Hair follicle dermal papilla cell (primary cell): ENCODE data around the gene THUMPD3. TPM values are rescaled to one million over a fixed set of nuclear protein-coding genes. Genes with fewer than 3 reads are reported as not detected.

Experiments used
- total RNA-seq: library from RNA; depleted of rRNA; stranded (reverse); fragments of >200 nt; gene quantifications from 2 replicates; pipeline ENCODE4 v1.2.3, GENCODE V29; 2012

THUMPD3 gene, protein sequence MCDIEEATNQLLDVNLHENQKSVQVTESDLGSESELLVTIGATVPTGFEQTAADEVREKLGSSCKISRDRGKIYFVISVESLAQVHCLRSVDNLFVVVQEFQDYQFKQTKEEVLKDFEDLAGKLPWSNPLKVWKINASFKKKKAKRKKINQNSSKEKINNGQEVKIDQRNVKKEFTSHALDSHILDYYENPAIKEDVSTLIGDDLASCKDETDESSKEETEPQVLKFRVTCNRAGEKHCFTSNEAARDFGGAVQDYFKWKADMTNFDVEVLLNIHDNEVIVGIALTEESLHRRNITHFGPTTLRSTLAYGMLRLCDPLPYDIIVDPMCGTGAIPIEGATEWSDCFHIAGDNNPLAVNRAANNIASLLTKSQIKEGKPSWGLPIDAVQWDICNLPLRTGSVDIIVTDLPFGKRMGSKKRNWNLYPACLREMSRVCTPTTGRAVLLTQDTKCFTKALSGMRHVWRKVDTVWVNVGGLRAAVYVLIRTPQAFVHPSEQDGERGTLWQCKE
- total RNA-seq, result 35.7 and 37.2 TPM in 2 replicates

DNA sequence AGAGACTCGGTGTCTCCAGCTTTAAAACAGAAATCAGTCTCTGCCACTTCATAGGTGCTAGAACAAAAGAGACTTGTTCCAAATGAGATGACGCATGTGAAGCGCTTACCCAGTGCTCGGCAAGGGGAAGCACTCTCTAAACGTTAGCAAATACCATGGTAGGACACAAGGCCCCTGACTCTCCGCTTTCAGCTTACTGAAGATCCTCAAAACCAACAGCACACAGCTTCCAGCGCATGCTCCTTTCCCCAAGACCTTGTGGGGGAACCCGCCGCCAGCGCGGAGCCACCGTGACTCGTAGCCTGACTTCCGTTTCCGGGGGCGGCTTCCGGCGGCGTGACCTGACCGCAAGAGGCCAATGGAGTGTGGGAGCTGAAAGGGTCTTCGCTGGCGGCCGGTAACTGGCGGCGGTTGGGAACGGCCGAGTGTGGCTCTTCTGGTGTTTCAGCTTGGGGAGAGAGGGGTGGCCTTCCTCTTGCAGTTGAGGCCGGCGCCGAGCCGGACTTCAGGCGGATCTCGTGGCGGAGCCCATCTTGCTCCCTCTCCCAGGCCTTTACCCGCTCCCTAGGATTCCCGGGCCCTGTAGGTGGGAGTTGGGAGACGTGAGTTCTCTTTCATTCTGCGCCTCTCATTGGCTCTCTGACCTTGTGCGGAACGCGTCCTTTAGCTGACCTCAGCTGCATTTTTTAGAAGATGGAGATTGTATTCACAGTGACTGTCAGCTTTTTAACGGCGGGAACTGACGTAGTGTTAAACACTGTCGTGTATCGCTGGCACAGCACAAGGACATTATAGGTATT lies at the start of gene THUMPD3:
Gene THUMPD3, plus strand, starts transcription at position 324 of the 800 bp plus-strand sequence. CDS start 2,015 bp downstream, outside the sequence.

DNA sequence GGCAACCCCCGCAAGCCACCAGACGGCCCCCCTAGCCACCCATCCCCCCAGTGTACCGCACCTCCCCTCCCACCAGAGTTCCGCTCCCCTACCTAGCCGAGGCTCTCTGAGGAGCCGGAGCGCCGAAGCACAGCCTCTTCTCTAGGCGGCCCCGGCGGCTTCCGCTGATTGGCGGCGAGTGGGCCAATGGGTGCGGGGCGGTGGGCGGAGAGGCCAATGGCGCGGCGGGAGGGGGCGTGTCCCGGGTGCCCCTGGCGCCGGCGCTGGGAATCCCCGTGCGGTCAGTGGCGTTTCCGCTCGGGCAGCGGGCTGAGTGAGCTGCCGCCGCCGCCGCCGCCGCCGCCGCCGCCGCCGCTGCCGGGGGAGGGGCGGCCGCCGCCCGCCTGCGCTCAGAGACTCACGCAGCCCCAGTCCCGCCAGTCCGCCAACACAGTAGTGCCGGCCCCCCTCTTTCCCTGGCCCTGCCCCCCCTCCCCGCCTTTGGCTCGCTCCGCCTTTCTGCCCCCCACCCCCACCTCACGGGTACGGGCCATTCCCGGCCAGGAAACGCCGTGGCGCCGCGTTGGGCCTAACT lies 34.6 kb downstream of the THUMPD3 start, which contains the start of gene SETD5:
Gene SETD5, plus strand, starts transcription at position 284 of the 574 bp plus-strand sequence. CDS start 31,324 bp downstream, outside the sequence.

Other genes with a start within 250 kb of the THUMPD3 start
- 1.1 and 2.2 TPM in 2 replicates for gene SRGAP3, start 113.4 kb upstream of the THUMPD3 start, total RNA-seq
- gene SETD5, start 34.6 kb downstream of the THUMPD3 start, total RNA-seq, result 120 and 171 TPM in 2 replicates
- 0.12 TPM in 1 of 2 replicates, not detected in the other for gene LHFPL4, start 190.8 kb downstream of the THUMPD3 start, total RNA-seq